HepG2 (cell line): Measurements from ENCODE around the gene TMEM107.

ENCODE experiments used
- ZBTB8A ChIP-seq: sonication (generic); formaldehyde crosslinking; IDR thresholded peaks from 2 replicates; pipeline ENCODE4 v1.4.0; 2020; ENCODE audit warnings: mild to moderate bottlenecking, low read depth, missing genetic modification reagents, borderline replicate concordance
- ZNF331 ChIP-seq: sonication (generic); formaldehyde crosslinking; IDR thresholded peaks from 2 replicates; pipeline ENCODE4 v1.4.0; 2020; ENCODE audit warnings: missing genetic modification reagents

DNA sequence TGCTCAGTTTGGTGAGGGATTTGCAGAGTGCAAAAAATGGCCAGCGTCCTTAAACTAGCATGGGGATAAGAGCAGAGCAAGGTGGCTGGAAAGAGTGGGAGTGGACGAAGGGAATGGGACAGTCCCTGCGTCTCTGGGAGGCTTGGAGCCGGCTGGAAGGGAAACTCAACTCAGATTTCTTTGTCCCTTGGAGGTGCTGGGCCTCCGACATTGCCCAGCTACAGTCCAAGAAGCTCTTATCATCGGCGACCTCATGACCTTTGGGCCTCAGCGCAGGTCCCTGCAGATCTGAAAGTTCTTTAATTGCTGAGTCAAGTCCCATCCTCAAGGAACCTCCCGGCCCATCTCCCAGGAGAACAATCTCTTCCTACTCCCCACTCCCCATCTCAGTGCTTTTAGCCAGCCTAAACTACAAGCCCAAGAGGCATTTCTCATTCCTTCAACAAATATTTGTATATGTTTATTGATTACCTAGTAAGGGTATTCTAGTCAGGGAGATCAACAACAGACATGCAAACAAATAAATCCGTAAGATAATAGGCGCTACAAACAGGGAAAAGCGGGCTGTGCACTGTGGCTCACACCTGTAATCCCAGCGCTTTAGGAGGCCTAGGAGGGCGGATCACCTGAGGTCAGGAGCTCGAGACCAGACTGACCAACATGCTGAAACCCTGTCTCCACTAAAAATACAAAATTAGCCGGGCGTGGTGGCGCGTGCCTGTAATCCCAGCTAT, 985 bp upstream of the TMEM107 start:
- TF ChIP-seq ZBTB8A: no peak
- TF ChIP-seq ZNF331 (CRISPR knock-in tag): no peak
